Measurements from ENCODE around the gene PHF11.

DNA sequence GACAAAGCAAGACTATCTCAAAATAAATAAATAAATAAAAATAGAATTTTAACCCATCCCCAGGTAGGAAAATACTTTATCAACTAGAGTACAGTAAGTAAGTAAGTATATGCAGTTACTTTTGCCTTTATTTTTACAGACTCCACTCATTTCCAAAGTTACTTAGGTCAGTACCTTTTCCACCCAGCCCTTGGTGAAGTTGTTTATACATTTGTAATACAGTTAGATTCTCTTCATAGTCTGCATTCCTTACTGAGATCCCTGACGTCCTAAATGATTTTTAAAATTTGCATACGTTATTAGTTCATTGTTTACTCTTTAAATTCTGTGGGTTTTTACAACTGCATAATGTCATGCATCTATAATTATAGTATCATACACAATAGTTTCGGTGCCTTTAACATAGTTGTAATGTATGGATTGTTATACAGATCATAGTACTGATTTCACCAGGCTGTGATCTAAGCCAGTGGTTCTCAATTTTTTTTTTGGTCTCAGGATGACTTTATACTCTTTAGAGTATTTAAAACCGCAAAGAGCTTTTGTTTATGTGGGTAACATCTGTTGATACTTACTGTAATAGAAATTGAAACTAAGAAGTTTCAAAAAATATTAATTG lies 41.3 kb upstream of the PHF11 start:
- TF ChIP-seq, protein P1, sequence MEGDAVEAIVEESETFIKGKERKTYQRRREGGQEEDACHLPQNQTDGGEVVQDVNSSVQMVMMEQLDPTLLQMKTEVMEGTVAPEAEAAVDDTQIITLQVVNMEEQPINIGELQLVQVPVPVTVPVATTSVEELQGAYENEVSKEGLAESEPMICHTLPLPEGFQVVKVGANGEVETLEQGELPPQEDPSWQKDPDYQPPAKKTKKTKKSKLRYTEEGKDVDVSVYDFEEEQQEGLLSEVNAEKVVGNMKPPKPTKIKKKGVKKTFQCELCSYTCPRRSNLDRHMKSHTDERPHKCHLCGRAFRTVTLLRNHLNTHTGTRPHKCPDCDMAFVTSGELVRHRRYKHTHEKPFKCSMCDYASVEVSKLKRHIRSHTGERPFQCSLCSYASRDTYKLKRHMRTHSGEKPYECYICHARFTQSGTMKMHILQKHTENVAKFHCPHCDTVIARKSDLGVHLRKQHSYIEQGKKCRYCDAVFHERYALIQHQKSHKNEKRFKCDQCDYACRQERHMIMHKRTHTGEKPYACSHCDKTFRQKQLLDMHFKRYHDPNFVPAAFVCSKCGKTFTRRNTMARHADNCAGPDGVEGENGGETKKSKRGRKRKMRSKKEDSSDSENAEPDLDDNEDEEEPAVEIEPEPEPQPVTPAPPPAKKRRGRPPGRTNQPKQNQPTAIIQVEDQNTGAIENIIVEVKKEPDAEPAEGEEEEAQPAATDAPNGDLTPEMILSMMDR (IDR thresholded peaks at IDR 0.05) = no peak
- TF ChIP-seq TAF1 (IDR thresholded peaks at IDR 0.05; ENCODE audit: borderline replicate concordance, low read depth, low read length) (no peak), ELF1 (IDR thresholded peaks at IDR 0.05) (no peak), RFX5 (IDR thresholded peaks at IDR 0.05; ENCODE audit: low read length) (no peak), GATA2 (CRISPR knock-in tag; IDR thresholded peaks at IDR 0.05) (no peak), RCOR1 (IDR thresholded peaks at IDR 0.05; ENCODE audit: low read length) (no peak), RAD21 (IDR thresholded peaks at IDR 0.05; ENCODE audit: low read length) (no peak), NFIC (IDR thresholded peaks at IDR 0.05; ENCODE audit: borderline replicate concordance) (no peak)
- TF ChIP-seq, protein P2, sequence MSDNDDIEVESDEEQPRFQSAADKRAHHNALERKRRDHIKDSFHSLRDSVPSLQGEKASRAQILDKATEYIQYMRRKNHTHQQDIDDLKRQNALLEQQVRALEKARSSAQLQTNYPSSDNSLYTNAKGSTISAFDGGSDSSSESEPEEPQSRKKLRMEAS (IDR thresholded peaks at IDR 0.05; ENCODE audit: low read depth) = no peak
